ENCODE data around the gene RAB22A.

GRCh38 chr20:58267389-58268215 is 41.9 kb upstream of the RAB22A start:
- TF ChIP-seq CTCF (IDR thresholded peaks at IDR 0.05; ENCODE audit: borderline replicate concordance, extremely low read depth, low read length, poor library complexity, severe bottlenecking) (no peak), EZH2 (IDR thresholded peaks at IDR 0.05; ENCODE audit: borderline replicate concordance, low read depth, low read length, severe bottlenecking) (no peak)

Measured in DND-41 (cell line).